HepG2 (cell line): ENCODE measurements around the gene NLGN2. TPM values are rescaled to one million over a fixed set of nuclear protein-coding genes. Genes with fewer than 3 reads are reported as not detected.

Source experiments
- ATAD3A ChIP-seq: sonication (generic); formaldehyde crosslinking; IDR thresholded peaks from 2 replicates; pipeline ENCODE4 v1.4.0; 2020; ENCODE audit warnings: missing genetic modification reagents
- BORCS8-MEF2B ChIP-seq: sonication (generic); formaldehyde crosslinking; IDR thresholded peaks from 2 replicates; pipeline ENCODE4 v1.8.0; 2022; ENCODE audit warnings: mild to moderate bottlenecking, missing genetic modification reagents
- CCAR2 ChIP-seq: fragments of 200-400 bp; formaldehyde crosslinking; optimal IDR thresholded peaks from 2 replicates; pipeline ENCODE3; 2018; ENCODE audit warnings: low read depth, mild to moderate bottlenecking, low read length, moderate library complexity
- DNMT3B ChIP-seq: conservative IDR thresholded peaks from 2 replicates; pipeline ENCODE4 v1.6.1; 2016; ENCODE audit warnings: missing biosample characterization, control low read depth
- GTF3A ChIP-seq: sonication (generic); formaldehyde crosslinking; conservative IDR thresholded peaks from 2 replicates; pipeline ENCODE4 v1.4.0; 2020; ENCODE audit warnings: mild to moderate bottlenecking, missing genetic modification reagents
- HNF4A ChIP-seq: sonication (generic); formaldehyde crosslinking; IDR thresholded peaks from 2 replicates; pipeline ENCODE4 v1.4.0; 2020; ENCODE audit warnings: missing genetic modification reagents
- HNRNPLL ChIP-seq: fragments of 200-400 bp; formaldehyde crosslinking; IDR thresholded peaks from 2 replicates; pipeline ENCODE4 v1.6.1; 2017; ENCODE audit warnings: mild to moderate bottlenecking, low read depth, low read length; ENCODE audit not compliant: poor library complexity, severe bottlenecking
- JUN ChIP-seq: sonication (generic); formaldehyde crosslinking; IDR thresholded peaks from 2 replicates; pipeline ENCODE4 v1.4.0; 2020; ENCODE audit warnings: mild to moderate bottlenecking, missing genetic modification reagents
- NR2F1 ChIP-seq, 2 experiments: fragments of 450-650 bp in 1 of 2; formaldehyde crosslinking in 1 of 2; IDR thresholded peaks; 2 replicates each; pipeline versions ENCODE4 v1.5.0 to v1.6.1; 2016 to 2020; ENCODE audit warnings: mild to moderate bottlenecking in 1 of 2, missing compliant biosample characterization in 1 of 2, missing genetic modification reagents in 1 of 2, moderate library complexity in 1 of 2
- PHF20 ChIP-seq: sonication (generic); formaldehyde crosslinking; IDR thresholded peaks from 2 replicates; pipeline ENCODE4 v1.5.0; 2020; ENCODE audit warnings: mild to moderate bottlenecking, missing genetic modification reagents
- RBAK ChIP-seq: sonication (generic); formaldehyde crosslinking; IDR thresholded peaks from 2 replicates; pipeline ENCODE4 v1.5.1; 2020; ENCODE audit warnings: mild to moderate bottlenecking, missing genetic modification reagents
- SMAD3 ChIP-seq: sonication (generic); formaldehyde crosslinking; IDR thresholded peaks from 2 replicates; pipeline ENCODE4 v1.4.0; 2020; ENCODE audit warnings: missing genetic modification reagents
- SMARCC2 ChIP-seq: fragments of 450-650 bp; IDR thresholded peaks from 2 replicates; pipeline ENCODE4 v1.6.1; 2017; ENCODE audit warnings: antibody characterized with exemption, mild to moderate bottlenecking
- SNAPC2 ChIP-seq: sonication (generic); formaldehyde crosslinking; IDR thresholded peaks from 2 replicates; pipeline ENCODE4 v1.8.1; 2022; ENCODE audit warnings: mild to moderate bottlenecking, missing genetic modification reagents
- TBX3 ChIP-seq: fragments of 450-650 bp; IDR thresholded peaks from 2 replicates; pipeline ENCODE4 v1.6.1; 2017; ENCODE audit warnings: antibody characterized with exemption, mild to moderate bottlenecking, inconsistent platforms, borderline replicate concordance
- ZNF225 ChIP-seq: sonication (generic); formaldehyde crosslinking; IDR thresholded peaks from 2 replicates; pipeline ENCODE4 v1.4.0; 2020; ENCODE audit warnings: mild to moderate bottlenecking, missing genetic modification reagents
- polyA plus RNA-seq, 8 experiments: library from polyadenylated mRNA; depleted of rRNA in 3 of 8; stranded (reverse) in 7 of 8; unstranded in 1 of 8; fragments of >200 nt; fragmentation: Illumina TruSeq in 4 of 8; extraction: Trizol in 4 of 8; gene quantifications; 2 replicates each; pipeline versions ENCODE4 v1.2.1 to v1.2.3, GENCODE V29; 2011 to 2016; ENCODE audit warnings: low read depth in 4 of 8, missing spikeins in 1 of 8, mixed read lengths in 1 of 8; ENCODE audit not compliant: insufficient read depth in 1 of 8
- total RNA-seq, 5 experiments: library from RNA; depleted of rRNA; stranded (reverse); fragments of >200 nt; fragmentation: Illumina TruSeq; extraction: Trizol; gene quantifications; 2 replicates each; pipeline ENCODE4 v1.2.3, GENCODE V29; 2016; ENCODE audit warnings: low read depth in 1 of 5
- TF ChIP-seq, protein P1 (sequence below): sonication (generic); formaldehyde crosslinking; IDR thresholded peaks from 2 replicates; pipeline ENCODE4 v1.4.0; 2020; ENCODE audit warnings: missing genetic modification reagents
- TF ChIP-seq, protein P2 (sequence below): IDR thresholded peaks from 2 replicates; pipeline ENCODE4 v1.6.1; 2016; ENCODE audit warnings: missing compliant biosample characterization, missing genetic modification reagents, borderline replicate concordance
- TF ChIP-seq, protein P3 (sequence below): sonication (generic); formaldehyde crosslinking; conservative IDR thresholded peaks from 2 replicates; pipeline ENCODE4 v1.8.0; 2022; ENCODE audit warnings: low read depth, missing genetic modification reagents
- TF ChIP-seq, protein P4 (sequence below): sonication (generic); formaldehyde crosslinking; IDR thresholded peaks from 2 replicates; pipeline ENCODE4 v1.4.0; 2020; ENCODE audit warnings: missing genetic modification reagents

The NLGN2 gene
- total and polyA plus RNA-seq, 2 of the 13 experiments (the other 11 are each of a cell fraction or from before 2014, with no cell fraction given), result 1.9 to 11.0 TPM

DNA sequence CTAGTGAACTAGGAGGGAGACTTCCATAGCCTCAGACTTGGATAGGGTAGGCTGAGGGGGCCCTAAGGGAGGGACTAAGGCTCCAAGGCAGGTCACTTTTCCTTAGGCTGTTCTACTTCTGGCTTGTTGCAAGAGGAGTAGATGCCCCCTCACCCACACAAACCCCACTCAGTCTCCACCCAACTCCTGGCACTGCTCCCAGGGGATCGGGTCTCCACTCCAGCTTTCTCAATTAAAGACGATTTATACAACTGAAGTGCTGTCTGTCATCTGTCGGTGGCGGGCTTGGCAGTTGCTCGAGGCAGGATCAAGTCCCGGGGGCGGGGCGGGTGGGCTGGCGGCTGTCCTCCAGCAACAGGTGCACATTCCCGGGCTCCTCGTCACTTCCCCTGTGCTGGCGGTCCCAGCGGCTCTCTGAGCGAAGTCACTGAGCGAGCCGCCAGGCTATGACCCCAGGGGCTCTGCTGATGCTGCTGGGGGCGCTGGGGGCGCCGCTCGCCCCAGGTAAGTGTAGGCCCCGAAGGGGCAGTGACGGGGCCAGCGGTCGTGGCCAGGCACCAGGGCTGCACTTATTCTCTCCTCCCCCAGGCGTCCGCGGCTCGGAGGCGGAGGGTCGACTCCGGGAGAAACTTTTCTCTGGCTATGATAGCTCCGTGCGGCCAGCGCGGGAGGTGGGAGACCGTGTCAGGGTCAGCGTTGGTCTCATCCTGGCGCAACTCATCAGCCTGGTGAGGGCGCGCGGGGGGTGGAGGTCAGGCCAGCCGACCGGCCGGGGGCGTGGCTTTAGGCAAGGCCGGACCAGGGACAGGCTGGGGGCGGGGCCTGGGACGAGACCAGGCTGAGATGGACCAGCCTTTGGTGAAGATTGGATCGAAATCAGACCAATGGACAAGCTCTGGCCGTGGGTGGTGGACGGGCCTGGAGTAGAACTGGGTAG is 37.3 kb downstream of the NLGN2 start, which contains the start of gene CHRNB1 (continued):
- TF ChIP-seq, protein P1, sequence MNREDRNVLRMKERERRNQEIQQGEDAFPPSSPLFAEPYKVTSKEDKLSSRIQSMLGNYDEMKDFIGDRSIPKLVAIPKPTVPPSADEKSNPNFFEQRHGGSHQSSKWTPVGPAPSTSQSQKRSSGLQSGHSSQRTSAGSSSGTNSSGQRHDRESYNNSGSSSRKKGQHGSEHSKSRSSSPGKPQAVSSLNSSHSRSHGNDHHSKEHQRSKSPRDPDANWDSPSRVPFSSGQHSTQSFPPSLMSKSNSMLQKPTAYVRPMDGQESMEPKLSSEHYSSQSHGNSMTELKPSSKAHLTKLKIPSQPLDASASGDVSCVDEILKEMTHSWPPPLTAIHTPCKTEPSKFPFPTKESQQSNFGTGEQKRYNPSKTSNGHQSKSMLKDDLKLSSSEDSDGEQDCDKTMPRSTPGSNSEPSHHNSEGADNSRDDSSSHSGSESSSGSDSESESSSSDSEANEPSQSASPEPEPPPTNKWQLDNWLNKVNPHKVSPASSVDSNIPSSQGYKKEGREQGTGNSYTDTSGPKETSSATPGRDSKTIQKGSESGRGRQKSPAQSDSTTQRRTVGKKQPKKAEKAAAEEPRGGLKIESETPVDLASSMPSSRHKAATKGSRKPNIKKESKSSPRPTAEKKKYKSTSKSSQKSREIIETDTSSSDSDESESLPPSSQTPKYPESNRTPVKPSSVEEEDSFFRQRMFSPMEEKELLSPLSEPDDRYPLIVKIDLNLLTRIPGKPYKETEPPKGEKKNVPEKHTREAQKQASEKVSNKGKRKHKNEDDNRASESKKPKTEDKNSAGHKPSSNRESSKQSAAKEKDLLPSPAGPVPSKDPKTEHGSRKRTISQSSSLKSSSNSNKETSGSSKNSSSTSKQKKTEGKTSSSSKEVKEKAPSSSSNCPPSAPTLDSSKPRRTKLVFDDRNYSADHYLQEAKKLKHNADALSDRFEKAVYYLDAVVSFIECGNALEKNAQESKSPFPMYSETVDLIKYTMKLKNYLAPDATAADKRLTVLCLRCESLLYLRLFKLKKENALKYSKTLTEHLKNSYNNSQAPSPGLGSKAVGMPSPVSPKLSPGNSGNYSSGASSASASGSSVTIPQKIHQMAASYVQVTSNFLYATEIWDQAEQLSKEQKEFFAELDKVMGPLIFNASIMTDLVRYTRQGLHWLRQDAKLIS (CRISPR knock-in tag), result no peak
- TF ChIP-seq ATAD3A (CRISPR knock-in tag), result no peak
- TF ChIP-seq SMARCC2, result no peak
- TF ChIP-seq NR2F1 (CRISPR knock-in tag; IDR thresholded peaks at IDR 0.05), result peak in 1 of 2 experiments; percentile 69; a peak in 1 of 4 replicates
- no peak for TF ChIP-seq TBX3
- TF ChIP-seq CCAR2, result no peak
- no peak for TF ChIP-seq SNAPC2 (CRISPR knock-in tag)
- TF ChIP-seq PHF20 (CRISPR knock-in tag), result no peak
- TF ChIP-seq, protein P2, sequence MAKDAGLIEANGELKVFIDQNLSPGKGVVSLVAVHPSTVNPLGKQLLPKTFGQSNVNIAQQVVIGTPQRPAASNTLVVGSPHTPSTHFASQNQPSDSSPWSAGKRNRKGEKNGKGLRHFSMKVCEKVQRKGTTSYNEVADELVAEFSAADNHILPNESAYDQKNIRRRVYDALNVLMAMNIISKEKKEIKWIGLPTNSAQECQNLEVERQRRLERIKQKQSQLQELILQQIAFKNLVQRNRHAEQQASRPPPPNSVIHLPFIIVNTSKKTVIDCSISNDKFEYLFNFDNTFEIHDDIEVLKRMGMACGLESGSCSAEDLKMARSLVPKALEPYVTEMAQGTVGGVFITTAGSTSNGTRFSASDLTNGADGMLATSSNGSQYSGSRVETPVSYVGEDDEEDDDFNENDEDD (CRISPR knock-in tag), result peak; percentile 42; the same call in 1 of the 2 replicates
- TF ChIP-seq, protein P3, sequence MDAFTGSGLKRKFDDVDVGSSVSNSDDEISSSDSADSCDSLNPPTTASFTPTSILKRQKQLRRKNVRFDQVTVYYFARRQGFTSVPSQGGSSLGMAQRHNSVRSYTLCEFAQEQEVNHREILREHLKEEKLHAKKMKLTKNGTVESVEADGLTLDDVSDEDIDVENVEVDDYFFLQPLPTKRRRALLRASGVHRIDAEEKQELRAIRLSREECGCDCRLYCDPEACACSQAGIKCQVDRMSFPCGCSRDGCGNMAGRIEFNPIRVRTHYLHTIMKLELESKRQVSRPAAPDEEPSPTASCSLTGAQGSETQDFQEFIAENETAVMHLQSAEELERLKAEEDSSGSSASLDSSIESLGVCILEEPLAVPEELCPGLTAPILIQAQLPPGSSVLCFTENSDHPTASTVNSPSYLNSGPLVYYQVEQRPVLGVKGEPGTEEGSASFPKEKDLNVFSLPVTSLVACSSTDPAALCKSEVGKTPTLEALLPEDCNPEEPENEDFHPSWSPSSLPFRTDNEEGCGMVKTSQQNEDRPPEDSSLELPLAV (CRISPR knock-in tag), result no peak
- TF ChIP-seq, protein P4, sequence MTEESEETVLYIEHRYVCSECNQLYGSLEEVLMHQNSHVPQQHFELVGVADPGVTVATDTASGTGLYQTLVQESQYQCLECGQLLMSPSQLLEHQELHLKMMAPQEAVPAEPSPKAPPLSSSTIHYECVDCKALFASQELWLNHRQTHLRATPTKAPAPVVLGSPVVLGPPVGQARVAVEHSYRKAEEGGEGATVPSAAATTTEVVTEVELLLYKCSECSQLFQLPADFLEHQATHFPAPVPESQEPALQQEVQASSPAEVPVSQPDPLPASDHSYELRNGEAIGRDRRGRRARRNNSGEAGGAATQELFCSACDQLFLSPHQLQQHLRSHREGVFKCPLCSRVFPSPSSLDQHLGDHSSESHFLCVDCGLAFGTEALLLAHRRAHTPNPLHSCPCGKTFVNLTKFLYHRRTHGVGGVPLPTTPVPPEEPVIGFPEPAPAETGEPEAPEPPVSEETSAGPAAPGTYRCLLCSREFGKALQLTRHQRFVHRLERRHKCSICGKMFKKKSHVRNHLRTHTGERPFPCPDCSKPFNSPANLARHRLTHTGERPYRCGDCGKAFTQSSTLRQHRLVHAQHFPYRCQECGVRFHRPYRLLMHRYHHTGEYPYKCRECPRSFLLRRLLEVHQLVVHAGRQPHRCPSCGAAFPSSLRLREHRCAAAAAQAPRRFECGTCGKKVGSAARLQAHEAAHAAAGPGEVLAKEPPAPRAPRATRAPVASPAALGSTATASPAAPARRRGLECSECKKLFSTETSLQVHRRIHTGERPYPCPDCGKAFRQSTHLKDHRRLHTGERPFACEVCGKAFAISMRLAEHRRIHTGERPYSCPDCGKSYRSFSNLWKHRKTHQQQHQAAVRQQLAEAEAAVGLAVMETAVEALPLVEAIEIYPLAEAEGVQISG (CRISPR knock-in tag), result no peak
- no peak for TF ChIP-seq RBAK
- TF ChIP-seq BORCS8-MEF2B (CRISPR knock-in tag), result no peak
- TF ChIP-seq SMAD3 (CRISPR knock-in tag), result no peak
- peak; percentile 79; the same call in 1 of the 2 replicates for TF ChIP-seq DNMT3B (CRISPR knock-in tag)
- no peak for TF ChIP-seq HNF4A (CRISPR knock-in tag)
- TF ChIP-seq ZNF225 (CRISPR knock-in tag), result no peak
- peak; percentile 73 for TF ChIP-seq HNRNPLL
- 0 out of 2 replicates have a peak, but pooled peaks have one; percentile 52 for TF ChIP-seq GTF3A (CRISPR knock-in tag)
- TF ChIP-seq JUN (CRISPR knock-in tag), result peak; percentile 54; the same call in 1 of the 2 replicates
